IPS-18c (cell line): ENCODE results near the gene IFI6.
"Not testable (repeated sequence)": the region's sequence is repeated elsewhere in the genome, so short reads cannot be mapped to it uniquely, and the experiment has no call there.

Source experiments
- H3K4me3 ChIP-seq: 2 replicates; pipeline ENCODE4 v1.7.0; 2013; ENCODE audit warnings: low read depth, mild to moderate bottlenecking, low read length, moderate library complexity; ENCODE audit not compliant: insufficient read depth
- H3K9me3 ChIP-seq: one replicate; pipeline ENCODE4 v1.6.1; 2013; ENCODE audit warnings: mild to moderate bottlenecking, low read length, moderate library complexity; ENCODE audit not compliant: control insufficient read depth, insufficient read depth

The IFI6 gene

GRCh38 chr1:27671964-27672749 is at the start of gene IFI6:
IFI6 (minus strand) TSS chr1:27672192; CDS start chr1:27669314, 2,878 bp downstream.
- Histone ChIP-seq H3K9me3 (no peaks in the 10 kb centered on the region), H3K4me3 (peak within 1 kb of the TSS; percentile 2)

GRCh38 chr1:27719286-27720251 is 47.6 kb upstream of the IFI6 start:
- no peaks in the 10 kb centered on the region for H3K9me3 ChIP-seq
- H3K4me3 ChIP-seq: no peak overlapping the region

GRCh38 chr1:27716262-27716895 is 44.4 kb upstream of the IFI6 start:
- no peak overlapping the region for H3K4me3 ChIP-seq
- H3K9me3 ChIP-seq: no peaks in the 10 kb centered on the region

GRCh38 chr1:27713869-27714513 is 42.0 kb upstream of the IFI6 start:
- H3K9me3 ChIP-seq: no peaks in the 10 kb centered on the region
- H3K4me3 ChIP-seq: no peak overlapping the region

GRCh38 chr1:27713139-27713725 is 41.2 kb upstream of the IFI6 start:
- Histone ChIP-seq H3K4me3 (no peak overlapping the region), H3K9me3 (no peaks in the 10 kb centered on the region)

GRCh38 chr1:27710574-27710973 is 38.6 kb upstream of the IFI6 start:
- no peak overlapping the region for H3K4me3 ChIP-seq
- no peaks in the 10 kb centered on the region for H3K9me3 ChIP-seq

- Histone ChIP-seq H3K4me3 (no peak overlapping the region), H3K9me3 (no peaks in the 10 kb centered on the region)
These were observed 33.6 kb upstream of the IFI6 start for GRCh38 chr1:27705545-27705944.

- no peaks in the 10 kb centered on the region for H3K9me3 ChIP-seq
- H3K4me3 ChIP-seq: no peak overlapping the region
These were observed 33.0 kb upstream of the IFI6 start for GRCh38 chr1:27704958-27705357.

- H3K9me3 ChIP-seq, H3K4me3 ChIP-seq: not testable (repeated sequence)
These were observed 24.8 kb upstream of the IFI6 start for GRCh38 chr1:27696835-27697234.

GRCh38 chr1:27690183-27690582 is 18.2 kb upstream of the IFI6 start:
- H3K4me3 ChIP-seq: no peak overlapping the region
- H3K9me3 ChIP-seq: no peaks in the 10 kb centered on the region

GRCh38 chr1:27689423-27690173 is 17.6 kb upstream of the IFI6 start:
- Histone ChIP-seq H3K4me3 (no peak overlapping the region), H3K9me3 (no peaks in the 10 kb centered on the region)

GRCh38 chr1:27687906-27688305 is 15.9 kb upstream of the IFI6 start:
- Histone ChIP-seq H3K9me3 (no peaks in the 10 kb centered on the region), H3K4me3 (no peak overlapping the region)

GRCh38 chr1:27686223-27686990 is 14.4 kb upstream of the IFI6 start:
- H3K9me3 ChIP-seq: peaks cover 2% of the 10 kb centered on the region
- H3K4me3 ChIP-seq: no peak overlapping the region

- Histone ChIP-seq H3K4me3 (no peak overlapping the region), H3K9me3 (peaks cover 15% of the 10 kb centered on the region)
These were observed 12.2 kb upstream of the IFI6 start for GRCh38 chr1:27684176-27684575.

- peaks cover 18% of the 10 kb centered on the region for H3K9me3 ChIP-seq
- no peak overlapping the region for H3K4me3 ChIP-seq
These were observed 10.5 kb upstream of the IFI6 start for GRCh38 chr1:27682351-27682944.
